NOMO-1 treated with DMSO at 0.1 percent for 48 hours (cell line): Measurements from ENCODE around the gene SCAPER.
"Not testable (repeated sequence)": the region's sequence is repeated elsewhere in the genome, so short reads cannot be mapped to it uniquely, and the experiment has no call there.

Experiments
- DNase-seq: peaks from one replicate; lab custom pipeline; 2025; ENCODE audit not compliant: unreplicated experiment; lab: John Stamatoyannopoulos, UW

Gene SCAPER

GRCh38 chr15:76861815-76862397 is 43.2 kb downstream of the SCAPER start:
- no peak for DNase-seq

DNA sequence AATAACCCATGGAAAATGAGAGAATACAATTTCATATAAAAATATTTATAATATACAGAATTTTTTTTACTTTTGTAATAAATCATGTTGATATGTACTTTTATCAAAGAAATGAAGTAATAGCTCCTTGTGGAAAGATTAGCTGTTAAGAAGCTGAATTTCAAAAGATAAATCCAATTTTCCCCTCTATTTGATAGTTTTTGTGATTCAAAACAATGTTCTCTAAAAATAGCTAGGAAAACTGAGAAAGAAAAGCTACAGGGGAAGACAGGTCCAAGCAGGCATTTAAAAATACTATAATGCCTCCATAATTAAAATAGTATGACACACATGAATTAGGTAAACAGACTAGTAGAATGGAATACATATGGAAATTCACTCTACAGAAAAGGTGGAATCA is 44.9 kb downstream of the SCAPER start:
- no peak for DNase-seq

DNA sequence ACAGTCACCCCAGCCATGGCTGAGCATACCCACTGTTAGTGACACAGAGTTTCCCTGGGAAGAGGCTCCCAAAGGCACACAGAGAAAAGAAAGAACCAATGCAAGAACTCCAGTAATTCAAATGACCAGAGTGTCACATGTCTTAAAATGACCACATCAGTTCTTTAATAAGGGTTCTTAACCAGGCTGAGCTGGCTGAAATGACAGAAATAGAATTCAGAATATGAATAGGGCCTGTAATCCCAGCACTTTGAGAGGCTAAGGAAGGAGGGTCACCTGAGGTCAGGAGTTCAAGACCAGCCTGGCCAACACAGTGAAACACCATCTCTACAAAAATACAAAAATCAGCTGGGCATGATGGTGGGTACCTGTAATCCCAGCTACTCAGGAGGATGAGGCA is 54.8 kb downstream of the SCAPER start:
- not testable (repeated sequence) for DNase-seq

- DNase-seq = no peak
These were observed 58.4 kb downstream of the SCAPER start for GRCh38 chr15:76846782-76847181.

DNA sequence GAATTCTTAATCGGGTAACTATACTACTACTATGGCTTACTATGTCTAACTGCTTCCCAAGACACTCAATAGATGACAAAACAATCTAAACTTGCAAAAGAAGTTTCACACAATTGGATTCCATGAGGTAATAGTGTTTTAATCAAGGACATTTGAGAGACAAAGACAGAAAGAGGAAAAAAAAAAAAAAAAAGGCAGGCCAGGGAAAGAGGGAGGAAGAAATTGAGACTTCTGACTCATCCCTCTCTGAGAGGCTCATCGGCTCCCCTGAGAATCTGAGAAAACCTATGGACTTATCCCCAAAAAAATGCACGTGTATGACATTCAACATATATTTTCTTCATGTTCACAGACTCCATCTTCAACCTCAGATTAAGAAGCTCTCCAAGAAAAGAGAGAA is 61.0 kb downstream of the SCAPER start:
- no peak for DNase-seq

DNA sequence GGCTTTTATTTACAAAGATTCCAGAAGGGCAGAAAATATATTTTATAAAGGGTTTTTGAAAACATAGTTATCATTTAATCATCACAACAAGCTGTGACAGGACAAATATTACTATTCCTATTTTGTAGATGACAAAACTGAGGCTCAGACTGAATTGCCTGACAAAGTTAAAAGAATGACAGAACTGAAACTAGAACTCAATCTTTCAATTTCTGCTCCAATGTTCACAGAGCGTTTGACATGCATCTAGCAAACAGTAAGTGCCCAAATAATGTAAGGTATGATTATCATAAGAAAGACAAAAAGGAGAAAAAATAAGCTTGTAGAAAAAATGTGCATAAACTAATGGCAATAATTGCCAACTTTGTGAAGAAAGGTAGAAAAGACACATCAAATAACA is 61.9 kb downstream of the SCAPER start:
- DNase-seq = no peak

DNA sequence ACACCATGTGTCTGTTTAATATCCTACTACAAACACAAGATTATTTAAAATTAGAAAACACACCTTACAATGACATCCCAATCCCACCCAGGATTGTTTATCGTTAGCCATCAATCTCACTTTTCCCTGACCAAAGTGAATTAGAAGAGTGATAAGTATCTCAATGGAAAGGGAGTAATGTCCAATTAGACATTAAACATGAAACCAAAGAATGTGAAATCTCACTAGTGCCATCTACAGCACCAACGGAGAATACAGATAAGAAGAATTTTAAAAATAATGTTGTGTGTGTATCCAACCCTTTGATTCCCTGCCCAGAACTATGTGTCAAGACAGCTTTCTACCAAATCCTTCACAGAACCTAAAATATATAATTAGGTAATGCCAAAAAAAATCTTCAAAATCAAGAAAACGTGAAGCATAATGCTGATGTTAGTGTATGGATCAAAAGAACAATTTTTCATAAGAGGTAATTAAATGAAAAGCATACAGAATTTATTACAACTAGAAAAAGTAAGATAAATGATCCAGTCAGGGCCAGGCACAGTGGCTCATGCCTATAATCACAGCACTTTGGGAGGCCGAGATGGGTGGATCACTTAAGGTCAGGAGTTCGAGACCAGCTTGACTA is 64.2 kb downstream of the SCAPER start:
- peak; percentile 7 for DNase-seq

GRCh38 chr15:76839173-76839572 is 66.0 kb downstream of the SCAPER start:
- no peak for DNase-seq

DNA sequence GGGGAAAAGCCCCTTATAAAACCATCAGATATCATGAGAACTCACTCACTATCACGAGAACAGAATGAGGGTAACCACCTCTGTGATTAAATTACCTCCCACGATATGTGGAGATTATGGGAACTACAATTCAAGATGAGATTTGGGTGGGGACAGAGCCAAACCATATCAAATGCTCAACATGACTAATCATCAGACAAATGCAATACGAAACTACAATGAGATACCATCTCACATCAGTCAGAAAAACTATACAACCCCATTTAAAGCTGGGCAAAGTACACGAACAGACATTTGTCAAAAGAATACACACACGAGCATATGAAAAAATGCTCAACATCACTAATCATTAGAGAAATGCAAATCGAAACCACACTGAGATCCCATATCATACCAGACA is 67.7 kb downstream of the SCAPER start:
- DNase-seq = no peak

DNA sequence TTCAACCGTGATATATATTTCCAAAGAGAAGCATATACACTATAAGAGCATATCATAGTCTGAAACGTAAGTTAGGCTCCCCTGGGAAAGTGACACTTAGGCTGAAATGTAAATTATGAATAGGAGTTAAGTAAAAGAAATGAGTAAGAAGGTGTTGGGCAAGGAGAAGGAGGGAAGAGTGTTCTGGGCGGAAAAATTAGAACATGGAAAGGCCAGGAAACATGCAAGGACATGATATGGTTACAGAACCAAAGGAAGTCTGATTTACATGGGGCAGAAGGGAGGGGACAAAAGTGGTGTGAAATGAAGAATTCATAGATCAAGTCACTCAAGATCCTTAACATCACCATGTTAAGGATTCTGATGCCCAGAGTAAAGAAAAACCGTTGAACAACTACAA is 75.2 kb downstream of the SCAPER start:
- DNase-seq = no peak

DNA sequence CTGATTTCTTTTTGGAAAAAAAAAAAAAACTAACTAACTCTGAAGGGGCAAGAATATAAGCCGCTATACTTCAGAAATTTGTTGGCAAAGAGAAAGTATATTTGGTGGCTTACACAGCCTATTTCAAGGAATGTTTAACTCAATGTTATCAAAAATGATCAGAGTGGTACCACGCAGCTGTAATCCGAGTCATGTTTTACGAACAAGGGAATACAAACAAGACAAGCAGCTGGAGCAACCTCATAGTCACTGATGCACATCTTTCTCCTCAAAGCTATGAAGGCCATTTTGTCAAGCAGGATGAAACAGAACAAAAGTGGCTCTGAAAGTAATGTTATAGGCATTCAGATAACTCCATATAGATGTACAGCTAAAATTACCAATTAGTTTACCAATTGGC is 81.2 kb downstream of the SCAPER start:
- no peak for DNase-seq

DNA sequence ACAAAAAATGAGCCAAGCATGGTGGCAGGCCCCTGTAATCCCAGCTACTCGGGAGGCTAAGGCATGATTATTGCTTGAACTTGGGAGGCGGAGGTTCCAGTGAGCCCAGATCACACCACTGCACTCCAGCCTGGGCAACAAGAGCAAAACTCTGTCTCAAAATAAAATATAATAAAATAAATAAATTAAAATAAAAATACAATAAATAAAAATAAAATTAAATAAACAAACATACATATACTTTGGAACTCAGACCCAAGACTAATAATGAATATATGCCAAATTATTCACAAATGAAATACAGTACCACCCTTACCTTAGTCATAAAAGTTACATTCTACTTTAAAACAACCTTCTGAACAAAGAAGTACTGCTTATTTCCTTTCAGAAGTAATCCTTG is 81.8 kb downstream of the SCAPER start:
- DNase-seq = no peak

- DNase-seq = not testable (repeated sequence)
These were observed 86.2 kb downstream of the SCAPER start for GRCh38 chr15:76818926-76819325.

DNA sequence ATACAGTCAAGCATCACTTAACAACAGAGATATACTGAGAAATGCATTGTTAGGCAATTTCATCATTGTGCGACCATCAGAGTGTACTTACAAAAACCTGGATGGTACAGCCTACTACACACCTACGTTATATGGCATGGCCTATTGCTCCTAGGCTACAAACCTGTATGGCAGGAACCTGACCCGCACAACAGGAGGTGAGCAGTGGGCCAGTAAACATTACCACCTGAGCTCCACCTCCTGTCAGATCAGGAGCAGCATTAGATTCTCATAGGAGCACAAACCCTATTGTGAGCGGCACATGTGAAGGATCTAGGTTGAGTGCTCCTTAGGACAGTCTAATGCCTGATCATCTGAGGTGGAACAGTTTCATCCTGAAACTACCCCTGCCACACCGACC is 89.7 kb downstream of the SCAPER start:
- DNase-seq = no peak

- DNase-seq = no peak
These were observed 92.8 kb downstream of the SCAPER start for GRCh38 chr15:76812381-76812780.

DNA sequence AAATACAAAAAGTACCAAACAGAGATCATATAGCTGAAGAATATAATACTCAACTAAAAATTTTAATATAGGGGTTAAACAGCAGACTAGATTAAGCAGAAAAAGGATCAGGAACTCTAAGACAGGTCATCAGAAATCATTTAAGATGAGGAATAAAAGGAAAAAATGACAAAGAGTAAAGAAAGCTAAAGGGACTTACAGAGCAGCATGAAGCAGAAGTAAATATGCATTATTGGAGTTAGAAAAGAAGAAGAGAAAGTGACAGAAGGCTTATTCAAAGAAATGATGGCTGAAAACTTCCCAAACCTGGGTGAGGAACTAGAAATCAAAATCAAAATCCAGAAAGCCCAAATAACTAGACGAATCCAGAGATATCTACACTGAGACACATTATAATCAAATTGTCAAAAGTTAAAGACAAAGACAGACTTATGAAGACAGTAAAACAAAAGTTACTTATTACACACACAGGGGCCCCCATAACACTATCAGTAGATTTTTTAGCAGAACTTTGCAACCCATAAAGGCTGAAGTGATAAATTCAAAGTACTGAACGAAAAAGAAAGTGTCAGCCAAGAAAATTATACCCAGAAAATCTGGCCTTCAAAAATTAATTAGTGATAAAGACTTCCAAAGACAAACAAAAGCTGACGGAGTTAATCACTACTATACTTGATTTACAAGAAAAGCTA is 95.6 kb downstream of the SCAPER start:
- DNase-seq = peak; percentile 44

DNA sequence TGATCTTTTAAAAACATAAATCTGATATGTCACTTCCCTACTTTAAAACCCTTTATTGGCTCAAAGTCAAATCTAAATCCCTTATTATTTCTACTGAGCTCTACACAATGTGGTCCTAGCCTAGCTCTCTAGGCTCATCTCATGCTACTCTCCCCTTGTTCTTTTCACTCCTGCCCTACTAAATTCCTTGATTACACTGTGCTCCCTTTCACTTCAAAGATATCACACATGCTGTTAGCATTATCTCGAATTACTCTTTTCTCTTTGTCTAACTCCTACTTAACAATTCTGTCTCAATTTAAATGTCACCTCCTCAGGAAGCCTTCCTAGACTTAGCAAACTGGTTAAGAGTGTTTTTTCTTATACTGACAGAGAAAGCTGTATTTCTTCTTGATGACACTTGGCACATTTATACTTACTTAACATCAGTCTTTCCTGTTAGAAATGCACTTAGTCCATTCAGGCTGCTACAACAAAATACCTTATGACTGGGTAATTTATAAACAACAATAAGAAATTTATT is 102.0 kb downstream of the SCAPER start:
- no peak for DNase-seq

DNA sequence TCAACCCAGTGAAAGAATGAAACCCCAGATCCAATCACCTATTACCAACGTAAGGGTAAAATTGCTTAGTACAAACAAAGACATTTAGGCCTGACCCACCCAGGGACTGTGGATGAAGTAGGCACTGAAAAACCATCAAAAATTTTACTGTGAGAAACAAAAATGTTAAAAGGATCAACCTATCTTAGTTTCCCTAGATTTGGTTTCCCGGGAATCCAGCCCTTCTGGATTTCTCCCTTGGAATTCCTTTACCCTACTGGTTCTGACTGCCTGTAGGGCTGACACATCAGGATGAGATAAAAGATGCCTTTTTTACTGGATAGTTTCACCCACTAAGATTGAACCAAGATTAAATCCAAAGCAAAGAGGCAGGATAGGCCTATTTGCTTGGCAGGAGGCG is 102.7 kb downstream of the SCAPER start:
- DNase-seq = no peak

DNA sequence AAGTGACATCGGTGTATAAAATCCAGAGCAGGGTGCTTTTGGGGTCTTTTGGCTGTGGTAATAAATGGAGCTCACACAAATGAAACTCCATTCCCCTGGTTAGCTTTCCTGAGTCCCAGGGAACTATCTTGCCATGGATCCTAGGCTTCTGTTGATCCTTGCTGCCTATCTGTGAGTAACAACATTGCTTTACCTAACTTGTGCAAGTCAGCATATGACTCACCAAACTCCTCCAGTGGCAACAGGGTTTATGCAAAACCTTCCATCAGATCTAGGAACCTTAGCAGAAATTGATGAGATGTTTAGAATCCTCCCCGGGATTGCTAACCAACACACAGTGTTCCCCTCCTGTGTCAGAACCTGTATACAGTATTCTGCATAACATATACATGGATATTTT is 105.4 kb downstream of the SCAPER start:
- DNase-seq = no peak

DNA sequence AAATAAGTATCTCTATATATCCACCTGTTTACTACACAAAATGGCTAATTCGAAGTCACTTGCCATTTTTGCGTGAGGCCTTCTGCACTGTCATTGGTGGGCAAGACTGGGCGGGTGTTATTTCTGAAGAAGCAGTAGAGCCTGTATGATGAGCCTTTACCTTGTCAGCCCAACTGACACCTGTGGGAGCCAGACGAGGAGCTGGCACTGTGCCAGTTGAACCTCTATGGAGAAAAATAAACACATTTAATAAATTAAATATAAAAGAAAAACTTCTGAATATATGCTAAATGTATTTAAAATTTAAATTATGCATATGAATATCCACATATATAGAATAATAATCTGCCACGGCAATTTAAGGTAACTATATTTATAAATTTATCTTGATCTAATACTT is 109.9 kb downstream of the SCAPER start:
- no peak for DNase-seq

- DNase-seq = no peak
These were observed 112.0 kb downstream of the SCAPER start for GRCh38 chr15:76793162-76793561.

GRCh38 chr15:76791511-76791910 is 113.6 kb downstream of the SCAPER start:
- no peak for DNase-seq
